Nephron progenitor cell (in vitro differentiated cells): ENCODE data around the gene SH2B2.

Source experiments
- DNase-seq: peaks from one replicate; pipeline ENCODE4 v3.0.0; 2021
- H3K27ac Mint-ChIP-seq: 2 replicates; pipeline ENCODE4 v1.8.0; 2021; ENCODE audit warnings: mild to moderate bottlenecking, moderate library complexity, mixed read lengths
- H3K27me3 Mint-ChIP-seq: 2 replicates; pipeline ENCODE4 v1.8.0; 2021; ENCODE audit warnings: mild to moderate bottlenecking, low read depth, mixed read lengths; ENCODE audit not compliant: poor library complexity
- H3K36me3 Mint-ChIP-seq: 2 replicates; pipeline ENCODE4 v1.8.0; 2021; ENCODE audit warnings: low read depth, mixed read lengths
- H3K4me1 Mint-ChIP-seq: 2 replicates; pipeline ENCODE4 v1.8.0; 2021; ENCODE audit warnings: mixed read lengths
- H3K4me3 Mint-ChIP-seq: 2 replicates; pipeline ENCODE4 v1.8.0; 2021; ENCODE audit warnings: mild to moderate bottlenecking, moderate library complexity, mixed read lengths
- H3K9me3 Mint-ChIP-seq: 2 replicates; pipeline ENCODE4 v1.8.0; 2021; ENCODE audit warnings: mild to moderate bottlenecking, moderate library complexity, mixed read lengths
- TF ChIP-seq, protein P1 (sequence below): fragments of 200-600 bp; sonication (generic); IDR thresholded peaks from 2 replicates; pipeline ENCODE4 v1.5.0; 2021; ENCODE audit warnings: antibody characterized with exemption

The SH2B2 gene

DNA sequence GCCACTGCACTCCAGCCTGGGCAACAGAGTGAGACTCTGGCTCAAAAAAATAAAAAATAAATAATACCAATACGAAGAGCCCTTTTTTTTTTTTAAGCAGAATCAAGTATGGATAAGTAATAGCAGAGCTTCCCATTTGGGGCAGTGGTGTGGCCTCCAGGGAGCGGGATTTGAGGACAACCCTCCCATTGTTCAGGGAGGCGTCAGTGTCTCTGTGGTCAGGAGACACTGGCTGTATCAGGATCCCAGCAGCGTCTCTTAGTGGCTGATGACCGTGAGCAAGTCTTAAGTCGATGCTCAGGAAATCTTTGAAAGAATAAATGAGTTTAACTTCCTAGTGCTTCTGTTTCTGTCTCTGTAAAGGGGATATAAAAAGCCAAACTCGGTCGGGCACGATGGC is 25.2 kb upstream of the SH2B2 start:
- H3K27ac Mint-ChIP-seq, result peak overlapping the region; percentile 66

DNA sequence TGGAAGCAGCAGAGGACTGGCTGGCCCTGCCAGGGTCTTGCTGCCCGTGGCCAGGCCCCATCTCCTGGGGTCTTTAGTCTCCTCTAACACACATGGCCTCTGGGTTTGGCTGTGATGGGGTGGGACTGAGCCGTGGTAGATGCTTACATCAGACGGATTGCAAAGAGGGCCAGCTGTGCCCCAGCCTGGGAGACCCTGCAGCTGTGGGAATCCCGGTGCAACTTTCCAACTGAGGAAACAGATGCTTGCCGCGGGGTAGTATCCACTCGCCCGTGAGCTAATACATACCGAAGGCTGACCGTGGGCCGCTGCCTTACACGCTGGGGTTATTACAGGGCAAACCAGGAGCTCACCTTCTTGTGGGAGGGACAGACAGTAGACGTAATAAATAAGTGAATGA is 24.1 kb upstream of the SH2B2 start:
- no peak overlapping the region for H3K27ac Mint-ChIP-seq
- no peak for DNase-seq
- H3K4me3 Mint-ChIP-seq, result no peak overlapping the region
- TF ChIP-seq, protein P1, sequence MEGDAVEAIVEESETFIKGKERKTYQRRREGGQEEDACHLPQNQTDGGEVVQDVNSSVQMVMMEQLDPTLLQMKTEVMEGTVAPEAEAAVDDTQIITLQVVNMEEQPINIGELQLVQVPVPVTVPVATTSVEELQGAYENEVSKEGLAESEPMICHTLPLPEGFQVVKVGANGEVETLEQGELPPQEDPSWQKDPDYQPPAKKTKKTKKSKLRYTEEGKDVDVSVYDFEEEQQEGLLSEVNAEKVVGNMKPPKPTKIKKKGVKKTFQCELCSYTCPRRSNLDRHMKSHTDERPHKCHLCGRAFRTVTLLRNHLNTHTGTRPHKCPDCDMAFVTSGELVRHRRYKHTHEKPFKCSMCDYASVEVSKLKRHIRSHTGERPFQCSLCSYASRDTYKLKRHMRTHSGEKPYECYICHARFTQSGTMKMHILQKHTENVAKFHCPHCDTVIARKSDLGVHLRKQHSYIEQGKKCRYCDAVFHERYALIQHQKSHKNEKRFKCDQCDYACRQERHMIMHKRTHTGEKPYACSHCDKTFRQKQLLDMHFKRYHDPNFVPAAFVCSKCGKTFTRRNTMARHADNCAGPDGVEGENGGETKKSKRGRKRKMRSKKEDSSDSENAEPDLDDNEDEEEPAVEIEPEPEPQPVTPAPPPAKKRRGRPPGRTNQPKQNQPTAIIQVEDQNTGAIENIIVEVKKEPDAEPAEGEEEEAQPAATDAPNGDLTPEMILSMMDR, result no peak
- no peaks in the 10 kb centered on the region for H3K9me3 Mint-ChIP-seq
- peaks cover 42% of the 10 kb centered on the region for H3K4me1 Mint-ChIP-seq
- peaks cover 8% of the 10 kb centered on the region for H3K27me3 Mint-ChIP-seq
- peaks cover 15% of the 10 kb centered on the region for H3K36me3 Mint-ChIP-seq

More for the DNA sequence above, 25.2 kb upstream of the SH2B2 start:
- Mint-ChIP-seq H3K9me3 (no peaks in the 10 kb centered on the region), H3K4me1 (peaks cover 42% of the 10 kb centered on the region), H3K4me3 (no peak overlapping the region), H3K36me3 (peaks cover 26% of the 10 kb centered on the region), H3K27me3 (peaks cover 9% of the 10 kb centered on the region)
- TF ChIP-seq, protein P1, result no peak
- DNase-seq, result no peak

DNA sequence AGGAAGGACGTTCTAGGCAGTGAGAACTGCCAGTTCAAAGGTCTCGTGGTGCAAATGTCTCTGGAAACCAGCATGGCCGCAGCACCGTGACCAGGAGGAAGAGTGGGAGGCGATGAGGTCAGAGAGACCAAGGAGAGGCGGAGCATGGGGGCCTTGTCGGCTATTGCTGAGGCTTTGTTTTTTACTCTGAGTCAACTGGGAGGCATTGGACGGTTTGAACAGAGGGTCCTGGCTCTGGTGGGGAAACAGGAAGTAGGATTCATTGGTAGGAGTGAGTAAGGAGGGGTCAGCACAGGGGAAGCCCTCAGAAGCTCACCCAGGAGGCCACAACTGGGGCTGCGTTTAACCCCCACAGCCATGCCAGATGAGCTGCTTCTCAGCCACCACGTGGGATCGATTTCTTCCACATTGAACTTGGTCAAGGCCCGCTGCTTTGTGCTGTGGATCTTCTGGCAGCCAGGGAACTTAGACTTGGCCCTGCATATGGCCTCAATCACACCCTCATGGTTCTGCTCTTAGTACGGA is 22.2 kb upstream of the SH2B2 start:
- DNase-seq, result no peak
- Mint-ChIP-seq H3K36me3 (peaks cover 4% of the 10 kb centered on the region), H3K27me3 (peaks cover 9% of the 10 kb centered on the region), H3K4me3 (no peak overlapping the region), H3K4me1 (peaks cover 38% of the 10 kb centered on the region), H3K27ac (peak overlapping the region; percentile 94), H3K9me3 (no peaks in the 10 kb centered on the region)
- TF ChIP-seq, protein P1, result no peak

DNA sequence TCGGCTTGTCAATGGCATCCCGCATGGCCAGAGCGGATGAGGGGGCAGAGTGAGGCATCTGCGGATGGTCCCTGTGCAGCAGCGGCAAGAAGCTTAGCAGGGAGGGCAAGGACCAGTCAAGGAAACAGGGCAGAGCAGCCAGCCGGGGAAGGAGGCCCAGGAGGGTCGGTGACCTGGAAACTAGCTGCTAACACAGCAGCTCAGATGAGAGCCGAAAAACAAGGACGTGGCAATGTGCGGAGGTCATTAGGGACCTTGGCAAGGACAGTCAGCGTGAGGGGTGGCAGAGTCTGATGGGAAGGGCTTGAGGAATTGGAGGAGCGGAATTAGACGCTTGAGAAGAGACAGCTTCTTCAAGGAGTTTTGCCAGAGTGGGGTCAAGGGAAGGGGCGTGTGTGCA is 20.1 kb upstream of the SH2B2 start:
- peaks cover 4% of the 10 kb centered on the region for H3K36me3 Mint-ChIP-seq
- no peak for DNase-seq
- TF ChIP-seq, protein P1, result no peak
- H3K4me3 Mint-ChIP-seq, result no peak overlapping the region
- peaks cover 42% of the 10 kb centered on the region for H3K4me1 Mint-ChIP-seq
- peak overlapping the region; percentile 14 for H3K27ac Mint-ChIP-seq
- no peaks in the 10 kb centered on the region for H3K9me3 Mint-ChIP-seq
- peaks cover 9% of the 10 kb centered on the region for H3K27me3 Mint-ChIP-seq

DNA sequence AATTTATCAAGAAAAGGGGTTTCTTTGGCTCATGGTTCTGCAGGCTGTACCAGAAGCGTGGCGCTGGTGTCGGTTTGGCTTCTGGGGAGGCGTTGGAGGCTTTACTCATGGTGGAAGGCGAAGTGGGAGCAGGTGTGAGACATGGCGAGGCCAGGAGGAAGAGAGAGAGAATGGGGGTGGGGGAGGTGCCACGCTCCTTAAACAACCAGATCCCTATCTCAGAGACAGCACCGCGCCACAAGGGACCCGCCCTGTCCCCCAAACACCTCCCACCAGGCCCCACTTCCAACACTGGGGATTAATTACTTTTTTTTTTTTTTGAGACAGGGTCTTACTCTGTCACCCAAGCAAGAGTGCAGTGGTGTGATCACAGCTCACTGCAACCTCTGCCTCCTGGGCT is 18.0 kb upstream of the SH2B2 start:
- no peak overlapping the region for H3K27ac Mint-ChIP-seq

More for the DNA sequence above, 18.0 kb upstream of the SH2B2 start:
- Mint-ChIP-seq H3K4me1 (peaks cover 43% of the 10 kb centered on the region), H3K27me3 (peaks cover 7% of the 10 kb centered on the region), H3K36me3 (no peaks in the 10 kb centered on the region), H3K9me3 (no peaks in the 10 kb centered on the region), H3K4me3 (no peak overlapping the region)
- DNase-seq, result no peak
- TF ChIP-seq, protein P1, result no peak
